Measurements from ENCODE around the gene PLCB4.

- TF ChIP-seq, protein P1, sequence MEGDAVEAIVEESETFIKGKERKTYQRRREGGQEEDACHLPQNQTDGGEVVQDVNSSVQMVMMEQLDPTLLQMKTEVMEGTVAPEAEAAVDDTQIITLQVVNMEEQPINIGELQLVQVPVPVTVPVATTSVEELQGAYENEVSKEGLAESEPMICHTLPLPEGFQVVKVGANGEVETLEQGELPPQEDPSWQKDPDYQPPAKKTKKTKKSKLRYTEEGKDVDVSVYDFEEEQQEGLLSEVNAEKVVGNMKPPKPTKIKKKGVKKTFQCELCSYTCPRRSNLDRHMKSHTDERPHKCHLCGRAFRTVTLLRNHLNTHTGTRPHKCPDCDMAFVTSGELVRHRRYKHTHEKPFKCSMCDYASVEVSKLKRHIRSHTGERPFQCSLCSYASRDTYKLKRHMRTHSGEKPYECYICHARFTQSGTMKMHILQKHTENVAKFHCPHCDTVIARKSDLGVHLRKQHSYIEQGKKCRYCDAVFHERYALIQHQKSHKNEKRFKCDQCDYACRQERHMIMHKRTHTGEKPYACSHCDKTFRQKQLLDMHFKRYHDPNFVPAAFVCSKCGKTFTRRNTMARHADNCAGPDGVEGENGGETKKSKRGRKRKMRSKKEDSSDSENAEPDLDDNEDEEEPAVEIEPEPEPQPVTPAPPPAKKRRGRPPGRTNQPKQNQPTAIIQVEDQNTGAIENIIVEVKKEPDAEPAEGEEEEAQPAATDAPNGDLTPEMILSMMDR (IDR thresholded peaks at IDR 0.05): no peak
- TF ChIP-seq POLR2A (IDR thresholded peaks at IDR 0.05): no peak
Observed at GRCh38 chr20:9207253-9207652, 138.4 kb downstream of the PLCB4 start.

Measured in lower leg skin (tissue), 3 donors.